CD14-positive monocyte (primary cell): ENCODE results near the gene AKAP8L. TPM values are rescaled to one million over a fixed set of nuclear protein-coding genes. Genes with fewer than 3 reads are reported as not detected.

Experiments used
- DNase-seq, 3 donors: peaks; one replicate each; pipeline ENCODE4 v3.0.0-alpha.2; 2011 to 2022
- H2AFZ ChIP-seq: 2 replicates; pipeline ENCODE4 v1.6.0; 2012; ENCODE audit warnings: mild to moderate bottlenecking, low read depth, low read length, inconsistent platforms; ENCODE audit not compliant: insufficient read depth, poor library complexity, severe bottlenecking
- H3K27ac ChIP-seq, 2 donors: 1 replicate in 1 of 2; 2 replicates in 1 of 2; pipeline ENCODE4 v1.5.1; 2012 to 2013; ENCODE audit warnings: low read length in 2 of 2, control low read depth in 1 of 2, inconsistent platforms in 1 of 2, low read depth in 1 of 2, mild to moderate bottlenecking in 1 of 2
- H3K27me3 ChIP-seq, 2 donors: one replicate each; pipeline versions ENCODE4 v1.6.0 to v1.6.1; 2011 to 2013; ENCODE audit warnings: low read length in 2 of 2; ENCODE audit not compliant: control insufficient read depth in 2 of 2, insufficient read depth in 2 of 2
- H3K36me3 ChIP-seq, 2 donors: replicated peaks in 1 of 2; 1 replicate in 1 of 2; 2 replicates in 1 of 2; pipeline versions ENCODE4 v1.5.1 to v1.6.1; 2012 to 2013; ENCODE audit warnings: low read length in 2 of 2, control low read depth in 1 of 2, inconsistent platforms in 1 of 2, mild to moderate bottlenecking in 1 of 2; ENCODE audit not compliant: insufficient read depth in 2 of 2, control insufficient read depth in 1 of 2
- H3K4me1 ChIP-seq, 2 donors: 1 replicate in 1 of 2; 2 replicates in 1 of 2; pipeline versions ENCODE4 v1.5.1 to v1.6.1; 2012 to 2013; ENCODE audit warnings: low read length in 2 of 2, control low read depth in 1 of 2, inconsistent platforms in 1 of 2, mild to moderate bottlenecking in 1 of 2, moderate library complexity in 1 of 2; ENCODE audit not compliant: insufficient read depth in 2 of 2, control insufficient read depth in 1 of 2
- H3K4me2 ChIP-seq: replicated peaks from 2 replicates; pipeline ENCODE3; 2012; ENCODE audit warnings: low read length, moderate library complexity, mild to moderate bottlenecking; ENCODE audit not compliant: poor library complexity, severe bottlenecking; ENCODE audit errors: extremely low read depth
- H3K4me3 ChIP-seq, 3 experiments: fragments of 200-600 bp in 1 of 3; sonication (generic) in 1 of 3; replicated peaks in 1 of 3; 1 replicate in 2 of 3; 2 replicates in 1 of 3; pipeline ENCODE4 v1.5.1; 2011 to 2013; ENCODE audit warnings: low read length in 3 of 3, mild to moderate bottlenecking in 3 of 3, control low read depth in 2 of 3, low read depth in 2 of 3, inconsistent platforms in 1 of 3, moderate library complexity in 1 of 3
- H3K79me2 ChIP-seq: 2 replicates; pipeline ENCODE4 v1.6.0; 2012; ENCODE audit warnings: mild to moderate bottlenecking, control low read depth, inconsistent platforms, low read length, moderate library complexity; ENCODE audit not compliant: insufficient read depth
- H3K9ac ChIP-seq: 2 replicates; pipeline ENCODE4 v1.6.0; 2017; ENCODE audit warnings: low read length, mild to moderate bottlenecking; ENCODE audit not compliant: insufficient read depth, poor library complexity, severe bottlenecking
- H3K9me3 ChIP-seq, 2 donors: replicated peaks in 1 of 2; 1 replicate in 1 of 2; 2 replicates in 1 of 2; pipeline versions ENCODE4 v1.5.1 to v1.6.1; 2012 to 2013; ENCODE audit warnings: low read length in 2 of 2, control low read depth in 1 of 2; ENCODE audit not compliant: control insufficient read depth in 1 of 2, insufficient read depth in 1 of 2
- H4K20me1 ChIP-seq: 2 replicates; pipeline ENCODE4 v1.6.0; 2012; ENCODE audit warnings: mild to moderate bottlenecking, low read length, control low read depth, moderate library complexity; ENCODE audit not compliant: insufficient read depth
- H3K27ac Mint-ChIP-seq, 7 donors: one replicate each; pipeline ENCODE4 v1.8.0; 2020; ENCODE audit warnings: mild to moderate bottlenecking in 7 of 7, mixed read lengths in 7 of 7, moderate library complexity in 6 of 7, inconsistent platforms in 2 of 7
- H3K27me3 Mint-ChIP-seq, 3 donors: one replicate each; pipeline ENCODE4 v1.8.0; 2021 to 2022; ENCODE audit warnings: low read depth in 3 of 3, mild to moderate bottlenecking in 3 of 3, mixed read lengths in 3 of 3, moderate library complexity in 3 of 3, inconsistent platforms in 1 of 3
- H3K36me3 Mint-ChIP-seq, 2 donors: one replicate each; pipeline ENCODE4 v1.8.0; 2020; ENCODE audit warnings: mixed read lengths in 2 of 2, inconsistent platforms in 1 of 2, mild to moderate bottlenecking in 1 of 2
- H3K4me1 Mint-ChIP-seq: one replicate; pipeline ENCODE4 v1.8.0; 2020; ENCODE audit warnings: mild to moderate bottlenecking, mixed read lengths
- H3K4me3 Mint-ChIP-seq, 2 donors: one replicate each; pipeline ENCODE4 v1.8.0; 2020; ENCODE audit warnings: mild to moderate bottlenecking in 2 of 2, mixed read lengths in 2 of 2, moderate library complexity in 1 of 2
- H3K9me3 Mint-ChIP-seq, 7 donors: one replicate each; pipeline ENCODE4 v1.8.0; 2020 to 2022; ENCODE audit warnings: mixed read lengths in 7 of 7, mild to moderate bottlenecking in 6 of 7, moderate library complexity in 6 of 7, inconsistent platforms in 2 of 7
- WGBS: methylation state at CpG from one replicate; pipeline ENCODE4 v1.1.5; 2013; ENCODE audit warnings: missing lambda C conversion rate; ENCODE audit not compliant: insufficient coverage; 5-methylcytosine and 5-hydroxymethylcytosine counted together
- intact Hi-C, 2 donors: fragments of 100-400 bp; cut with micrococcal nuclease; formaldehyde crosslinking; loops; one replicate each; pipeline versions ENCODE4 v1.15.0 to v1.15.1; 2023
- polyA plus RNA-seq, 3 donors: library from polyadenylated mRNA; depleted of rRNA in 1 of 3; unstranded in 2 of 3; stranded (reverse) in 1 of 3; fragments of 300-500 nt in 2 of 3; fragments of >200 nt in 1 of 3; fragmentation: Illumina TruSeq in 2 of 3; gene quantifications; 1 replicate in 2 of 3; 2 replicates in 1 of 3; pipeline ENCODE4 v1.2.3, GENCODE V29; 2012 to 2021
- TF ChIP-seq, protein P1 (sequence below): fragments of 200-600 bp; IDR thresholded peaks from one replicate; pipeline ENCODE4 v1.8.0; 2022; ENCODE audit warnings: antibody characterized with exemption, mild to moderate bottlenecking

Gene AKAP8L
- polyA plus RNA-seq, 3 donors: 21.4 to 103 (median 39.0) TPM

DNA sequence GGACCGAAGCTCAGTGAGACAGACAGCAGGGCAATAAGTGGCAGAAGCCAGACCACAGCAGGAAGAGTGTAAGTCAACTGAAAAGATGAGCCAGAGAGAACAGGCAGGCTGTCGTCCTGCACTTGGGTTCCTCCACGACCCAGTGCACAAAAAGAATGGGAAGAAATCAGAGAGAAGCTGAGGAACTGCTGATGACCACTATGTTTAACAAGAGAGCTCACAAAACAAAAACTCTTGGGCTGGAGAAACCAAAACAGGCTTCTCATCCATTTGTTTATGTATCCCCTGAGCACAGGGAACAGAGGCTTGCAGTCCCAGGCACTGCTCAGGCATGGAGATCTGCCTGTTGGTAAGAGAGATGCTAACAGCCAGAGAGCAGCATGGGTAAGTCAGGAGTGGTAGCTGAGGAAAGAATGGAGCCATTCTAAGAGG lies 14.0 kb downstream of the AKAP8L start:
- peaks cover 3% of the 10 kb centered on the region for H3K4me1 Mint-ChIP-seq
- intact Hi-C loops: no loop called here

GRCh38 chr19:15404097-15404779 lies 14.6 kb downstream of the AKAP8L start:
- H3K9me3 Mint-ChIP-seq: peaks cover 0 to 1% (median 0%) of the 10 kb centered on the region in 7 donors
- H3K27me3 Mint-ChIP-seq: no peaks in the 10 kb centered on the region
- peaks cover 95% of the 10 kb centered on the region for H4K20me1 ChIP-seq
- no peak overlapping the region for H3K4me2 ChIP-seq
- no peaks in the 10 kb centered on the region for H3K9me3 ChIP-seq
- H3K27ac ChIP-seq: no peak overlapping the region
- H3K27me3 ChIP-seq: no peaks in the 10 kb centered on the region
- TF ChIP-seq, protein P1, sequence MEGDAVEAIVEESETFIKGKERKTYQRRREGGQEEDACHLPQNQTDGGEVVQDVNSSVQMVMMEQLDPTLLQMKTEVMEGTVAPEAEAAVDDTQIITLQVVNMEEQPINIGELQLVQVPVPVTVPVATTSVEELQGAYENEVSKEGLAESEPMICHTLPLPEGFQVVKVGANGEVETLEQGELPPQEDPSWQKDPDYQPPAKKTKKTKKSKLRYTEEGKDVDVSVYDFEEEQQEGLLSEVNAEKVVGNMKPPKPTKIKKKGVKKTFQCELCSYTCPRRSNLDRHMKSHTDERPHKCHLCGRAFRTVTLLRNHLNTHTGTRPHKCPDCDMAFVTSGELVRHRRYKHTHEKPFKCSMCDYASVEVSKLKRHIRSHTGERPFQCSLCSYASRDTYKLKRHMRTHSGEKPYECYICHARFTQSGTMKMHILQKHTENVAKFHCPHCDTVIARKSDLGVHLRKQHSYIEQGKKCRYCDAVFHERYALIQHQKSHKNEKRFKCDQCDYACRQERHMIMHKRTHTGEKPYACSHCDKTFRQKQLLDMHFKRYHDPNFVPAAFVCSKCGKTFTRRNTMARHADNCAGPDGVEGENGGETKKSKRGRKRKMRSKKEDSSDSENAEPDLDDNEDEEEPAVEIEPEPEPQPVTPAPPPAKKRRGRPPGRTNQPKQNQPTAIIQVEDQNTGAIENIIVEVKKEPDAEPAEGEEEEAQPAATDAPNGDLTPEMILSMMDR: no peak
- H3K4me3 ChIP-seq: no peak overlapping the region
- peaks cover 3% of the 10 kb centered on the region for H3K4me1 Mint-ChIP-seq
- H3K9ac ChIP-seq: no peak overlapping the region
- WGBS: 93% methylated on average over 6 of the region's 7 CpGs
- peak overlapping the region in 3 of 7 donors; percentile 13 to 65 (median 36) for H3K27ac Mint-ChIP-seq
- no peak overlapping the region for H2AFZ ChIP-seq
- H3K36me3 ChIP-seq: peaks cover 68 to 95% of the 10 kb centered on the region in 2 donors
- H3K4me1 ChIP-seq: no peaks in the 10 kb centered on the region
- intact Hi-C loops: no loop called here
- H3K4me3 Mint-ChIP-seq: no peak overlapping the region
- DNase-seq: no peak
- peaks cover 53 to 81% of the 10 kb centered on the region in 2 donors for H3K36me3 Mint-ChIP-seq
- H3K79me2 ChIP-seq: peaks cover 81% of the 10 kb centered on the region

More for the DNA sequence above, 14.0 kb downstream of the AKAP8L start:
- H3K4me3 Mint-ChIP-seq: no peak overlapping the region
- no peaks in the 10 kb centered on the region for H3K27me3 Mint-ChIP-seq
- no peak overlapping the region for H3K9ac ChIP-seq
- peaks cover 67 to 95% of the 10 kb centered on the region in 2 donors for H3K36me3 ChIP-seq
- H3K79me2 ChIP-seq: peaks cover 86% of the 10 kb centered on the region
- H3K27ac ChIP-seq: no peak overlapping the region
- peaks cover 99% of the 10 kb centered on the region for H4K20me1 ChIP-seq
- TF ChIP-seq, protein P1: no peak
- no peak overlapping the region for H2AFZ ChIP-seq
- H3K9me3 Mint-ChIP-seq: peaks cover 0 to 1% (median 0%) of the 10 kb centered on the region in 7 donors
- WGBS: 61% methylated on average over 2 of the region's 3 CpGs
- H3K4me3 ChIP-seq: no peak overlapping the region
- DNase-seq: no peak
- no peaks in the 10 kb centered on the region for H3K9me3 ChIP-seq
- no peaks in the 10 kb centered on the region for H3K27me3 ChIP-seq
- H3K4me1 ChIP-seq: no peaks in the 10 kb centered on the region
- peak overlapping the region in 2 of 7 donors; percentile 13 to 65 for H3K27ac Mint-ChIP-seq
- H3K36me3 Mint-ChIP-seq: peaks cover 52 to 81% of the 10 kb centered on the region in 2 donors
- no peak overlapping the region for H3K4me2 ChIP-seq
